Mucosa of descending colon (tissue), 3 donors: Measurements from ENCODE around the gene KCTD8. TPM values are rescaled to one million over a fixed set of nuclear protein-coding genes. Genes with fewer than 3 reads are reported as not detected.
A peak's percentile ranks its signal among the peaks of the same experiment; 100 is the strongest.

Source experiments
- ATAC-seq: fragments of 200-7000 bp; cut with Tn5 transposase; one replicate; pipeline ENCODE4 v1.9.1; 2020; ENCODE audit warnings: mild to moderate bottlenecking, moderate library complexity
- DNase-seq, 3 donors: peaks; one replicate each; pipeline ENCODE4 v3.0.0-alpha.2; 2020
- H3K36me3 ChIP-seq: fragments of 200-600 bp; one replicate; pipeline ENCODE4 v1.8.0; 2021; ENCODE audit warnings: low read depth, mild to moderate bottlenecking
- H3K4me1 ChIP-seq: fragments of 200-600 bp; one replicate; pipeline ENCODE4 v1.8.0; 2021; ENCODE audit warnings: low read depth, mild to moderate bottlenecking
- H3K4me3 ChIP-seq: fragments of 200-600 bp; one replicate; pipeline ENCODE4 v1.8.0; 2021; ENCODE audit warnings: mild to moderate bottlenecking
- H3K9me3 ChIP-seq: fragments of 200-600 bp; one replicate; pipeline ENCODE4 v1.8.0; 2021; ENCODE audit warnings: mild to moderate bottlenecking
- intact Hi-C, 2 donors: fragments of 100-400 bp; cut with DNase I in 1 of 2; cut with micrococcal nuclease in 1 of 2; formaldehyde crosslinking; loops; one replicate each; pipeline versions ENCODE4 v1.11.0 to v1.11.1; 2022; cut with DNase I, micrococcal nuclease
- long read RNA-seq, 2 donors: library from polyadenylated mRNA; unstranded; transcript quantifications; one replicate each; pipeline ENCODE4 v2.0.0, GENCODE V29; 2019 to 2021
- total RNA-seq, 3 donors: library from RNA; stranded (reverse); fragmentation: NEBNext Ultra II Directional in 2 of 3; extraction: Animal tissue kit (Norgen Biotek cat#: 25700) in 2 of 3; gene quantifications; one replicate each; pipeline versions ENCODE4 v1.2.1 to v1.2.4, GENCODE V29; 2021 to 2023
- TF ChIP-seq, protein P1 (sequence below): fragments of 200-600 bp; IDR thresholded peaks from one replicate; pipeline ENCODE4 v1.8.0; 2022; ENCODE audit warnings: antibody characterized with exemption, mild to moderate bottlenecking
- donor health status: DM: no; HTN: no; CAD: no; lungs with moderate emphysema.
- donor health status: DM: no; HTN: no; CAD: no.
- donor health status: DM: no; HTN: yes; CAD: no.

KCTD8 gene
- under 1 TPM in 2 of 3 donors, not detected in 1; 0.12 to 0.54 TPM for total RNA-seq
- long read RNA-seq, donor 1: 0 reads
- long read RNA-seq, donor 2: 0 reads

DNA sequence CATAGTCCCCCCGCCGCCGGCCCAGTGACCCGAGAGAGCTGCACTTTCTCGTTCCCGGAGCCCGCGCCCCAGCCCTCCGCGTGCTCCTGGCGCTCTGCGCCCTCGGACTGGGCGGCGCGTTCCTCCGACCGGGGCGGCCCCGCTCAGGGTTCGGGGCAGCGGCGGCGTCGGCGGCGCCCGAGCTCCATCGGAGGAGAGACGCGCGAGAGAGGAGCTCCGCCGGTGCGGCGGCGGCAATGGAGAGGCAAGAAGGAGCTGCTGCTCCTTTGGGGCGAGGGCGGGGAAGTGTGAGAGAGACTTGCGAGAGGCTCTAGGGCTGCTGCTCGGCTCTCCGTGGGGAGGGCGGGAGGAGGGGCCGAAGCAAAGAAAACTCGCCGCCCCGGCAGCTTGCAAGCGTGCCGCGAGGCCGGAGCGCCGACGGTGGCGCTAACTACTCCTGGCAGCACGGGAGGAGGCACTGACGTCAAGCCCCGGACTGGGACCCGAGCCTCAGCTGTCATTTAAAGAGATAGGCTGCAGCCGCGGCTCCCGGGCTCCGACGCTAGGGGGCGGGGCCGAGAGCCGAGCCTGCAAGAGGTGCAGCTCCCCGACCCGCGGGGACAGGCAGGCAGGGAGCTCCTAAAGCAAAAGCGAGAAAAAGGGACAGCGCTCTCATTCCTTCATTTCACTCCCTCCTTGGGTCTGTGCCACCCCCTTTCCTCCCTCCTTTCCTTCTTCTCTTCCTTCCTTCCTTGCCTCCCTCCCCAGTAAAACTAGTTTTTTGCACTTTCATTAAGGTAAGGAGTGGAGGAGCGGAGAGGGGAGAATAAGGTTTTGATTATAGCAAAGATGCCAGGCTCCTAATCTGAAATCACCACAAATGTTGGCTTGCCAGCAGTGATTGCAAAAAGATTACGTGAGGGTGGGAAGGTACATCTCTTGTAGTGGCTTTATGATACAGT lies at the start of gene KCTD8:
Gene KCTD8, minus strand, starts transcription at position 289 of the 941 bp plus-strand sequence.
- H3K36me3 ChIP-seq: no peaks in the 10 kb centered on the region
- intact Hi-C loops: no loop called here
- no peaks in the 10 kb centered on the region for H3K9me3 ChIP-seq
- TF ChIP-seq, protein P1, sequence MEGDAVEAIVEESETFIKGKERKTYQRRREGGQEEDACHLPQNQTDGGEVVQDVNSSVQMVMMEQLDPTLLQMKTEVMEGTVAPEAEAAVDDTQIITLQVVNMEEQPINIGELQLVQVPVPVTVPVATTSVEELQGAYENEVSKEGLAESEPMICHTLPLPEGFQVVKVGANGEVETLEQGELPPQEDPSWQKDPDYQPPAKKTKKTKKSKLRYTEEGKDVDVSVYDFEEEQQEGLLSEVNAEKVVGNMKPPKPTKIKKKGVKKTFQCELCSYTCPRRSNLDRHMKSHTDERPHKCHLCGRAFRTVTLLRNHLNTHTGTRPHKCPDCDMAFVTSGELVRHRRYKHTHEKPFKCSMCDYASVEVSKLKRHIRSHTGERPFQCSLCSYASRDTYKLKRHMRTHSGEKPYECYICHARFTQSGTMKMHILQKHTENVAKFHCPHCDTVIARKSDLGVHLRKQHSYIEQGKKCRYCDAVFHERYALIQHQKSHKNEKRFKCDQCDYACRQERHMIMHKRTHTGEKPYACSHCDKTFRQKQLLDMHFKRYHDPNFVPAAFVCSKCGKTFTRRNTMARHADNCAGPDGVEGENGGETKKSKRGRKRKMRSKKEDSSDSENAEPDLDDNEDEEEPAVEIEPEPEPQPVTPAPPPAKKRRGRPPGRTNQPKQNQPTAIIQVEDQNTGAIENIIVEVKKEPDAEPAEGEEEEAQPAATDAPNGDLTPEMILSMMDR: peak; percentile 44
- ATAC-seq: peak; percentile 92
- peak; percentile 68 to 76 (median 71) for DNase-seq
- no peak within 1 kb of the TSS for H3K4me3 ChIP-seq
- peaks cover 12% of the 10 kb centered on the region for H3K4me1 ChIP-seq

DNA sequence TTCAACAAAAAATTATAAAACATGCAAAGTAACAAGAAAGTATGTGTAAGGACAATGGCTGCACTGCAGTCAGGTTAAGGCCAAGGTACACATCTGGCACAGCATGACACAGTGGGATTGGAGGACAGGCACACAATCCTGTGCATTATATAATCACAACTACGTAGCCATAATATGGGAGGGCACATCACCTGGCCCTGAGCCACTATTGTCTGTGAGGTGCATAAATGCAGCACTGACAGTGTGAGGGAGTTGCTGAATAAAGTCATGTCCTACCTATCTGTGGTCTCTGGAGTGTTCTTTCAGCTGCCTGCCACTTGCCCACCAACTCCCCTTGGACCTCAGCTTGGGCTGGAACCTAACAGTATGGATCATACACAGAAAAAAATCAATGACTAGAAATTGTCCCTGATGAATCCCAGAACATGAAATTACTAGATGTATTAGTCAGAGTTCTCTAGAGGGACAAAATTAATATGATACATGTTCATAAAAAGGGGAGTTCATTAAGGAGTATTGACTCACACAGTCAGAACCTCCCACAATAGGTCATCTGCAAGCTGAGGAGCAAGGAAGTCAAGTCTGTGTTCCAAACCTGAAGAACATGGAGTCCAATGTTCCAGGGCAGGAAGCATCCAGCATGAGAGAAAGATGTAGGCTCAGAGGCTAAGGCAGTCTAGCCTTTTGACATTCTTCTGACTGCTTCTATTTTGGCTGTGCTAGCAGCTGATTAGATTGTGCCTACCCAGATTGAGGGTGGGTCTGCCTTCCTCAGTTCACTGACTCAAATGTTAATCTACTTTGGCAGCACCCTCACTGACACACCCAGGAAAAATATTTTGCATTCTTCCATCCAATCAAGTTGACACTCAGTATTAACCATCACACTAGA lies 46.4 kb upstream of the KCTD8 start:
- ATAC-seq (no peak), DNase-seq (no peak)
- no peaks in the 10 kb centered on the region for H3K9me3 ChIP-seq
- H3K4me3 ChIP-seq: no peak overlapping the region
- no peaks in the 10 kb centered on the region for H3K36me3 ChIP-seq
- H3K4me1 ChIP-seq: no peaks in the 10 kb centered on the region
- intact Hi-C loops: no loop called here
- TF ChIP-seq, protein P1: no peak

DNA sequence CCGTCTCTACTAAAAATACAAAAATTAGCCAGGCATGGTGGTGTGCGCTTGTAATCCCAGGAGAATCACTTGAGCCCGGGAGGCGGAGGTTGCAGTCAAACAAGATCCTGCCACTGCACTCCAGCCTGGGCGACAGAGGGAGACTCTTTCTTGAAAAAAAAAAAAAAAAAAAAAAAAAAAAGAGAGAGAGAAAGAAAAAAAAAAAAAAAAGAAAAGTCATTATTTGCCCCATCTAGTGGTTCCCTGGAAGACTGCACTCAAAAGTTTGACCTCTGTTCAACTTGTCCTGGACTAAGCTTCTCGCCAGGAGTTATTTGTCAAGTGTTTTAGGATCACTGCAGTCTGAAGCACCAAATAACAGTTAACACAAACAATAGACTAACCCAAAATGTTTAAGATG lies 45.3 kb upstream of the KCTD8 start:
- no peak for DNase-seq
- TF ChIP-seq, protein P1: no peak
- no peaks in the 10 kb centered on the region for H3K9me3 ChIP-seq
- H3K4me1 ChIP-seq: no peaks in the 10 kb centered on the region
- H3K36me3 ChIP-seq: no peaks in the 10 kb centered on the region
- ATAC-seq: no peak
- intact Hi-C loops: no loop called here
- no peak overlapping the region for H3K4me3 ChIP-seq

- no peaks in the 10 kb centered on the region for H3K4me1 ChIP-seq
- ATAC-seq: no peak
- H3K4me3 ChIP-seq: no peak overlapping the region
- no peaks in the 10 kb centered on the region for H3K36me3 ChIP-seq
- TF ChIP-seq, protein P1: no peak
- DNase-seq: no peak
- intact Hi-C loops: no loop called here
- peaks cover 2% of the 10 kb centered on the region for H3K9me3 ChIP-seq
Measured at GRCh38 chr4:44487341-44487740, 38.7 kb upstream of the KCTD8 start.

- no peak for ATAC-seq
- DNase-seq: no peak
- no peaks in the 10 kb centered on the region for H3K36me3 ChIP-seq
- TF ChIP-seq, protein P1: no peak
- no peaks in the 10 kb centered on the region for H3K4me1 ChIP-seq
- H3K4me3 ChIP-seq: no peak overlapping the region
- H3K9me3 ChIP-seq: peaks cover 5% of the 10 kb centered on the region
- intact Hi-C loops: no loop called here
Measured at GRCh38 chr4:44479731-44480130, 31.1 kb upstream of the KCTD8 start.
